GM18951 (cell line): ENCODE measurements around the gene LZIC.

ENCODE experiments used
- POLR2A ChIP-seq: IDR thresholded peaks from 4 replicates; pipeline ENCODE4 v1.6.1; 2011; ENCODE audit warnings: mild to moderate bottlenecking; ENCODE audit not compliant: insufficient read length, insufficient read depth; ENCODE audit errors: extremely low read depth
- in situ Hi-C: fragments of 300-500 bp; cut with MboI; formaldehyde crosslinking; loops from one replicate; pipeline ENCODE4 v1.12.0; 2022; ENCODE audit warnings: low sequenced_read_pairs, mixed read lengths, inconsistent platforms; ENCODE audit not compliant: unreplicated experiment

Gene LZIC

GRCh38 chr1:9903801-9904527 lies 39.2 kb downstream of the LZIC start:
- TF ChIP-seq POLR2A: no peak
- in situ Hi-C loops: no loop called here

- in situ Hi-C loops: no loop called here
- TF ChIP-seq POLR2A: no peak
Observed at GRCh38 chr1:9902060-9902452, 41.1 kb downstream of the LZIC start.

- in situ Hi-C loops: no loop called here
- TF ChIP-seq POLR2A: no peak
Observed at GRCh38 chr1:9901148-9902059, 41.8 kb downstream of the LZIC start.

- no peak for TF ChIP-seq POLR2A
- in situ Hi-C loops: no loop called here
Observed at GRCh38 chr1:9900142-9901043, 42.8 kb downstream of the LZIC start.

- in situ Hi-C loops: no loop called here
- TF ChIP-seq POLR2A: no peak
Observed at GRCh38 chr1:9894115-9894514, 49.1 kb downstream of the LZIC start.

GRCh38 chr1:9892563-9893528 lies 50.3 kb downstream of the LZIC start:
- in situ Hi-C loops: no loop called here

GRCh38 chr1:9891207-9891606 lies 52.0 kb downstream of the LZIC start:
- in situ Hi-C loops: no loop called here
- TF ChIP-seq POLR2A: no peak

More at GRCh38 chr1:9892563-9893528, 50.3 kb downstream of the LZIC start:
- no peak for TF ChIP-seq POLR2A

- TF ChIP-seq POLR2A: no peak
- in situ Hi-C loops: no loop called here
Observed at GRCh38 chr1:9890224-9890731, 52.9 kb downstream of the LZIC start.

GRCh38 chr1:9889411-9889810 lies 53.8 kb downstream of the LZIC start:
- in situ Hi-C loops: loop anchor here (10.0 kb wide), 1 partner anchor 55 kb away; the partner anchor contains the start of genes LZIC and NMNAT1
- no peak for TF ChIP-seq POLR2A

- TF ChIP-seq POLR2A: no peak
- in situ Hi-C loops: loop anchor here (10.0 kb wide), 1 partner anchor 56 kb away; the partner anchor contains the start of genes LZIC and NMNAT1
Observed at GRCh38 chr1:9888886-9889285, 54.3 kb downstream of the LZIC start.

GRCh38 chr1:9887070-9887469 lies 56.1 kb downstream of the LZIC start:
- in situ Hi-C loops: loop anchor here (10.0 kb wide), 1 partner anchor 58 kb away; the partner anchor contains the start of genes LZIC and NMNAT1
- TF ChIP-seq POLR2A: no peak
